ENCODE measurements around the gene MYF5.

The MYF5 gene

GRCh38 chr12:80708259-80708974 lies 8.3 kb upstream of the MYF5 start:
- no peak for DNase-seq

GRCh38 chr12:80708975-80709328 lies 7.8 kb upstream of the MYF5 start:
- no peak for DNase-seq

- DNase-seq = peak in 1 of 2 experiments; percentile 6
Measured at GRCh38 chr12:80709811-80710726, 6.6 kb upstream of the MYF5 start.

DNA sequence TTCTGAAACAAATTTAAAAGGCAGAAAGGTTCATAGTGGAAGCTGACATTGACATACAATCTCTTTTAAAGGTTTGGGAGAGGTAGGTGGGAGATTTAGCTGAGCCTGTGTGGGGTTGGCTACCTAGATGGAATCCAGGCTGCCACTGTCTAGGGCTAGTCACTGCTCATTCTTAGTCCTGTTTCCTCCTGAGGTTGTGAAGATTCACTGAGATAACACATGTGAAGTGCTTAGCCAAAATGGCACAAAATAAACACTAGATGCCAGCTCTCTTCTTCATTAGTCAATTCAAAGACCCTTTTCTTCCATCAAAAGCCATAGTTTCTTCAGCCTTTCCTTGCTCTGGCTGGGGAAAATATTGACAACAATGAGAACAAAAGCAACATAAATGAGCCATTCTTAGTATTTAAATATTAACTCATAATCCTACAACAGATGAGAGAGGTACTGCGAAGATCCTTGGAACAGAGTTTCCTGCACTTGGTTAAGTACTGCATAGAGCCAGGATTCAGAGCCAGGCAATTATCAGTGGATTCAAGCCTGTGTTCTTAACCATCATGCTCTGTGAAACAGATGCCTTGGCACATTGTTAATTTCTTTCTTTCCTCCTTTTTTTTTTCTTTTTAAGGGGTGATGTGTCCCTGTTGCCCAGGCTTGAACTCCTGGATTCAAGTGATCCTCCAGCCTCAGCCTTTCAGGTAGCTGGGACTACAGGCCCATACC lies 5.8 kb upstream of the MYF5 start:
- DNase-seq = peak in 1 of 2 experiments; percentile 14

GRCh38 chr12:80711866-80712265 lies 4.8 kb upstream of the MYF5 start:
- DNase-seq = no peak

DNA sequence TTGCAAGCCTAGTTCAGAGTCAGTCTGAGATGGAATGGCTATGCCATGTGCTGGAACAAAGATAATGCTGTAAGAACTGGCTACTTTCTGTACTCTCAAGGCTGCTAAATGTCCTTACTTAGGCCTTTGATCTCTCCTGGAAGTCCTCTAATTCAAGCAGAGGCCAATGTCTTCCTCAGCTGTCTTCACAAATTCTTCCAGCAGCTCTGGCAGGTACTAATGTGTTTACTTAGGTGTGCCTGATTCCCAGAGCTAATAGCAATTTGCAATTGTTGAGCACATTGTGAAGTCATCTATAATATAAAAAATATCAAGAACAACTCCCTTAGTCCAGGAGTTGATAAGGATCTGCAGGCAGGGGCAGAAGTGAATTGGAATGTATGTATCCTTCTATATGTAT lies 3.8 kb upstream of the MYF5 start:
- no peak for DNase-seq

- DNase-seq = no peak
Measured at GRCh38 chr12:80713419-80713818, 3.3 kb upstream of the MYF5 start.

GRCh38 chr12:80714055-80714454 lies 2.7 kb upstream of the MYF5 start:
- DNase-seq = no peak

DNA sequence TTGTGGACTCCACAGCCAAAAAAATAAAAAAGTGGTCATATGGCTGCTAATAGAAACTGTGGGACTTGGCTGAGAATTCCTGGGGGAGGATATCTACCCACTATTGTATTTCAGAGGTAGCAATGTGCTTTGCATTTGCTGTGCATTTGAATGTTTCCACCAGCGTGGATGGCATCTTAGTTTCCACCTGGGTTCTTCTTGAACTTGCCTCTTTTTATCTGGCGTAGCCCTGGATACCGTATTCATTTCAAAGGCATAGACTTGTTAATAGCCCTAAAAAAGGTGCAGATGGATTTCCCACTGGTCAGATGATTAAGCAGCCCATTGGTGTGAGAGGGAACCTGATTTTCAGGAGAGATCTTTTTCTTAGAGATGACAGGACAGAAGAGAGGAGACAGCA lies 1.9 kb upstream of the MYF5 start:
- no peak for DNase-seq

DNA sequence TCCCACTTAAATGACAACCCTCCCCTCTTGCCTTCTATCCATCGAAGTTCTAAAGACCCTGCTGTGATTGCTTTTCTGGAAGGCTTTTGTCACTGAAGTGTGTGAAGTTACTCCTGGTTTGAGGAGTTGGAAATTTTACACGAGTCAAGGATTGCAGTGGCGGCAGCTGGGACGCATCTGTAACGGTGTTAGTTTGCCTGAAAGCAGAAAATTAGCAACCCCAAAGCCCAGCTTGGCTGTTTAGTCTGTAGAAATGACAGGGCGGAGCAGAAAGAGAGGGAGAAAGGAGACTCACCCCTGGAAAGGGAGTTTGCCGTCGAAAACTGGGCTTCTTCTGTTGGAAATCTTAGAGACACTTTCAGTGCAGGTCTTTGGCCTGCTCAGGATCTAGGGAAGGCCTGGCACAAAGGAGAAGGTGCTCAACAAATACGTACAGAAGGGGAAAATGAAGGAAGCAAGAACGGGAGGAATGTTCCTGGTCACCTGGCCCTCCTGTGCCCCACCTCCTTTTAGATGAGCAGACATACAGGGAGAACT lies 931 bp upstream of the MYF5 start:
- no peak for DNase-seq

- DNase-seq = no peak
Measured at GRCh38 chr12:80717856-80718255, 1.1 kb downstream of the MYF5 start.

GRCh38 chr12:80720516-80720915 lies 3.8 kb downstream of the MYF5 start:
- no peak for DNase-seq

DNA sequence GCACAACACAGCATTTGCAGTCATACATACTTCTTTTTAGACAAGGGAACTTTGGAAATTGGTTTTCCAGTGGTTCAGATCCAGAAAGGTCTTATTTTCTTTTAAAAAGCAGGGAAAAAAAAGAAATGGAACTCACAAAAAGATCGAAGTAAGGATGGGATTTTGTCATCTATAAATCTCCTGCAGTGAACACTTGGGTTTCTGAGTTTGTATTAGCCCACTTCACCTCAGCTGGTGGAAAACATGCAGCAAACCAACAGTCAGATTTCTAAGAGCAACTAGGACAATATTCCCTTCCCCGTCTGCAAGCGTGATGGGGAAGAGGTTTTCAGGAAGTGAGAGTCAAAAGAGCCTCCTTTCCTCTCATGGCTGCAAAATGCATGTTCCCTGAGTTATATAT lies 4.6 kb downstream of the MYF5 start:
- no peak for DNase-seq

GRCh38 chr12:80745851-80746505 lies 29.3 kb downstream of the MYF5 start:
- peak in 1 of 2 experiments; percentile 35 for DNase-seq

DNA sequence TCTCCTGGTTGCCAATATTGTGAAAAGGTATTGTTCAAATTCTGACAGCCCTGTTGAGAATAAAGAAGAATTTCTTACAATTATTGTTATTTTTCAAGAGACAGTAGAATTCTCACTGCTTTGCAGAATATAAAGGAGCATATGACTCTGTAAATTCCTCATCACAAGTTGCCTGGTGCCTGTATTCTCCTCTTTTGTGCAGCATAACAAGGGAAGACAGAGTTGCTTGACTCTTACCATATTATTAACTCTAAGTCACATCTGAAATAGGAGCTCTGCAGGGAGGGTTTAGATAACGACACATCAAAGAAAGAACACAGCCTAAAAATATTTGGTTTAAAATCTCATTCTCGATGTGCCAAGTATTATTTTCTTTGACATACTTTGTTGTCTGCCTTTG lies 31.1 kb downstream of the MYF5 start:
- DNase-seq = no peak

GRCh38 chr12:80749456-80749855 lies 32.7 kb downstream of the MYF5 start:
- no peak for DNase-seq

GRCh38 chr12:80752464-80752863 lies 35.8 kb downstream of the MYF5 start:
- no peak for DNase-seq

GRCh38 chr12:80754274-80754673 lies 37.6 kb downstream of the MYF5 start:
- no peak for DNase-seq

- no peak for DNase-seq
Measured at GRCh38 chr12:80756875-80757274, 40.2 kb downstream of the MYF5 start.

DNA sequence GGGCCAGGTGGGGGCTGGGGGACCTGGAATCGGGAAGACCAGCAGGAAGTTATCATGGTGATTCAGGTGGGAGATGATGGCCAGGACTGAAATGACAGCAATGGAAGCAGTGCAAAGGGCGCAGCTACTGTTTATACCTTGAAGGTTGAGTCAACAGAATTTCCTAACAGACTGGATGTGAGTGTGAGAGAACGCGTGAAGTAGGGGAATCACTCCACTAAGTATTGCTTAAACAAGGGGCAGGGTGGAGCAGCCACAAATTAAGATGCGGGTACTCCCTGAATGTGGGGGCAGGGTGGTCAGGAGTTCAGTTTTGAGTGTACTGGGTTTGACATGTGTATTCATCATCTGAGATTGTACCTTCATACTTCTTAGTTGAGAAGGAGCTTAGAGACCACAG lies 45.1 kb downstream of the MYF5 start:
- DNase-seq = no peak

DNA sequence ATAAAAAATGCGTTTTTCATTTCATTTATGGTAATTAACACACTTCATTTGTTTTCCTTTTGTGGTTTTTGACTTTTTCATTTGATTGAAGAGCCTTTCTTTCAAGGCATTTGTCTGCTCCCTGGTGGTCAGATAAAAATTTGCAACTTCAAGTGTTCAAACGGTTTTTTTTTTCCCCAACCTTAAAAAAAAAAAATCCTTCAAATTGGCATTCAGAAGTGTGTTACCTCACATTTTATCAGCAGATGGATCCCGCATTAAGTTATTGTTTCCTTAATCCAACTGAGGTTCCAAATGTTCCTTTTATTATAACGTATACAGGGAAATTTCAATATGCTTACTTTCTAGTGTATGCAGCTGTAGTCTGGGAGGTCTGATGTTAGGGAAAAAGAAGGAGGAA lies 47.2 kb downstream of the MYF5 start:
- peak; percentile 66 to 74 for DNase-seq

- DNase-seq = no peak
Measured at GRCh38 chr12:80766210-80766609, 49.5 kb downstream of the MYF5 start.

DNA sequence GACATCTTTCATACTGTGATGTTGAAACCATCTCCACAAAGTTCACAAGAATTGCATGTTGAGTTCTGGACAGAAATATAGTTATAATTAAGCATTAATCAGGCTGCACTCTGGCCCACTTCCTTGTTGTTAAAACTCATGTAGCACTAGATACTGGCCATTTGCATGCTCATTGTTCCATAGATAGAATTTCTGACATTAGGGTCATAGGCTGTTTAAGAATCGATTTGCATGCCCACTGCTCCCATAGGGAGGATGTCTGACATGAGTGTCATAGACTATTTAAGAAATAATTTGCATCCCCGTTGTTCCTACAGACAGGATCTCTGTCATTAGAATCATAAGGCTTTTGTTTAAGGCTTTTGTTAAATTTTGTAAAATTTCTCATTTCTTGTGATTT lies 50.2 kb downstream of the MYF5 start:
- no peak for DNase-seq
